ENCODE results near the gene SH3GL1. TPM values are rescaled to one million over a fixed set of nuclear protein-coding genes. Genes with fewer than 3 reads are reported as not detected.

SH3GL1 gene
- total and polyA plus RNA-seq, 10 of the 15 experiments (the other 5 are each of a cell fraction or from before 2014, with no cell fraction given) = 0.93 to 47.4 (median 28.4) TPM

DNA sequence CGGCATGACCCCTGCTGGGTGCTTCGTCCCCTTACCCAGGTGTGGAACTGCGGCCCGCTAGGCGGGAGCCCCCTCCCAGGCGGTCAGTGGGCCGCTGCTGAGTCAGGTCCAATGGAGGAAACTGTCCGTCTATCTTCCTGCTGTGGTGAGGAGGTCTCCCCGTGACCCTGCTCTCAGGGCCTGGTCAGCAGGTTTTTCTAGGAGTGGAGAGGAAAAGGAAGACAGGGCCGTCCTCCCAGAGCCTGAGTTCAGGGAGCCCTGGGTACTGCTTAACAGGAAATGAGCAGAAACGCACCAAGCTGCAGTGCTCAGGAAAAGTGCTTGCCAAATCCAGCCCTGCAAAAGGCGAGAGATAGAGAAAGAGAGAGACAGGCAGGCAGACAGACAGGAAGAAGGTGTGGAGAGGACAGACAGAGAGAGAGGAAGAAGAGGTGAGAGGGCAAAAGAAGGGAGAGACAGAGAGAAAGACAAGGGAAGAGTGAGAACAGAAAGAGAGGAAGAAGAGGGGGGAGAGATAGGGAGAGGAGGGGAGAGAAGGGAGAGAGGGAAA is 10.3 kb downstream of the SH3GL1 start (continued):
- TF ChIP-seq, protein P1, sequence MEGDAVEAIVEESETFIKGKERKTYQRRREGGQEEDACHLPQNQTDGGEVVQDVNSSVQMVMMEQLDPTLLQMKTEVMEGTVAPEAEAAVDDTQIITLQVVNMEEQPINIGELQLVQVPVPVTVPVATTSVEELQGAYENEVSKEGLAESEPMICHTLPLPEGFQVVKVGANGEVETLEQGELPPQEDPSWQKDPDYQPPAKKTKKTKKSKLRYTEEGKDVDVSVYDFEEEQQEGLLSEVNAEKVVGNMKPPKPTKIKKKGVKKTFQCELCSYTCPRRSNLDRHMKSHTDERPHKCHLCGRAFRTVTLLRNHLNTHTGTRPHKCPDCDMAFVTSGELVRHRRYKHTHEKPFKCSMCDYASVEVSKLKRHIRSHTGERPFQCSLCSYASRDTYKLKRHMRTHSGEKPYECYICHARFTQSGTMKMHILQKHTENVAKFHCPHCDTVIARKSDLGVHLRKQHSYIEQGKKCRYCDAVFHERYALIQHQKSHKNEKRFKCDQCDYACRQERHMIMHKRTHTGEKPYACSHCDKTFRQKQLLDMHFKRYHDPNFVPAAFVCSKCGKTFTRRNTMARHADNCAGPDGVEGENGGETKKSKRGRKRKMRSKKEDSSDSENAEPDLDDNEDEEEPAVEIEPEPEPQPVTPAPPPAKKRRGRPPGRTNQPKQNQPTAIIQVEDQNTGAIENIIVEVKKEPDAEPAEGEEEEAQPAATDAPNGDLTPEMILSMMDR (IDR thresholded peaks at IDR 0.05 in 2 of 3, conservative IDR thresholded peaks at IDR 0.05 in 1 of 3; ENCODE audit: control insufficient read depth in 2 of 3, extremely low read depth in 1 of 3, insufficient read depth in 1 of 3, low read depth in 3 of 3, low read length in 3 of 3) = no peak
- TF ChIP-seq CREM (IDR thresholded peaks at IDR 0.05; ENCODE audit: low read depth) (no peak), ZZZ3 (IDR thresholded peaks at IDR 0.05; ENCODE audit: control insufficient read depth, insufficient read length, low read depth) (no peak), PAX5 (IDR thresholded peaks at IDR 0.05; ENCODE audit: borderline replicate concordance, low read depth, low read length) (no peak), KAT2A (conservative IDR thresholded peaks at IDR 0.05; ENCODE audit: control insufficient read depth, low read depth, low read length) (no peak)
- TF ChIP-seq, protein P2, sequence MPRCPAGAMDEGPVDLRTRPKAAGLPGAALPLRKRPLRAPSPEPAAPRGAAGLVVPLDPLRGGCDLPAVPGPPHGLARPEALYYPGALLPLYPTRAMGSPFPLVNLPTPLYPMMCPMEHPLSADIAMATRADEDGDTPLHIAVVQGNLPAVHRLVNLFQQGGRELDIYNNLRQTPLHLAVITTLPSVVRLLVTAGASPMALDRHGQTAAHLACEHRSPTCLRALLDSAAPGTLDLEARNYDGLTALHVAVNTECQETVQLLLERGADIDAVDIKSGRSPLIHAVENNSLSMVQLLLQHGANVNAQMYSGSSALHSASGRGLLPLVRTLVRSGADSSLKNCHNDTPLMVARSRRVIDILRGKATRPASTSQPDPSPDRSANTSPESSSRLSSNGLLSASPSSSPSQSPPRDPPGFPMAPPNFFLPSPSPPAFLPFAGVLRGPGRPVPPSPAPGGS (IDR thresholded peaks at IDR 0.05; ENCODE audit: borderline replicate concordance, insufficient read depth, low read depth, low read length, poor library complexity, severe bottlenecking) = no peak
- TF ChIP-seq, protein P3, sequence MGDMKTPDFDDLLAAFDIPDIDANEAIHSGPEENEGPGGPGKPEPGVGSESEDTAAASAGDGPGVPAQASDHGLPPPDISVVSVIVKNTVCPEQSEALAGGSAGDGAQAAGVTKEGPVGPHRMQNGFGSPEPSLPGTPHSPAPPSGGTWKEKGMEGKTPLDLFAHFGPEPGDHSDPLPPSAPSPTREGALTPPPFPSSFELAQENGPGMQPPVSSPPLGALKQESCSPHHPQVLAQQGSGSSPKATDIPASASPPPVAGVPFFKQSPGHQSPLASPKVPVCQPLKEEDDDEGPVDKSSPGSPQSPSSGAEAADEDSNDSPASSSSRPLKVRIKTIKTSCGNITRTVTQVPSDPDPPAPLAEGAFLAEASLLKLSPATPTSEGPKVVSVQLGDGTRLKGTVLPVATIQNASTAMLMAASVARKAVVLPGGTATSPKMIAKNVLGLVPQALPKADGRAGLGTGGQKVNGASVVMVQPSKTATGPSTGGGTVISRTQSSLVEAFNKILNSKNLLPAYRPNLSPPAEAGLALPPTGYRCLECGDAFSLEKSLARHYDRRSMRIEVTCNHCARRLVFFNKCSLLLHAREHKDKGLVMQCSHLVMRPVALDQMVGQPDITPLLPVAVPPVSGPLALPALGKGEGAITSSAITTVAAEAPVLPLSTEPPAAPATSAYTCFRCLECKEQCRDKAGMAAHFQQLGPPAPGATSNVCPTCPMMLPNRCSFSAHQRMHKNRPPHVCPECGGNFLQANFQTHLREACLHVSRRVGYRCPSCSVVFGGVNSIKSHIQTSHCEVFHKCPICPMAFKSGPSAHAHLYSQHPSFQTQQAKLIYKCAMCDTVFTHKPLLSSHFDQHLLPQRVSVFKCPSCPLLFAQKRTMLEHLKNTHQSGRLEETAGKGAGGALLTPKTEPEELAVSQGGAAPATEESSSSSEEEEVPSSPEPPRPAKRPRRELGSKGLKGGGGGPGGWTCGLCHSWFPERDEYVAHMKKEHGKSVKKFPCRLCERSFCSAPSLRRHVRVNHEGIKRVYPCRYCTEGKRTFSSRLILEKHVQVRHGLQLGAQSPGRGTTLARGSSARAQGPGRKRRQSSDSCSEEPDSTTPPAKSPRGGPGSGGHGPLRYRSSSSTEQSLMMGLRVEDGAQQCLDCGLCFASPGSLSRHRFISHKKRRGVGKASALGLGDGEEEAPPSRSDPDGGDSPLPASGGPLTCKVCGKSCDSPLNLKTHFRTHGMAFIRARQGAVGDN (IDR thresholded peaks at IDR 0.05) = no peak
- TF ChIP-seq, protein P4, sequence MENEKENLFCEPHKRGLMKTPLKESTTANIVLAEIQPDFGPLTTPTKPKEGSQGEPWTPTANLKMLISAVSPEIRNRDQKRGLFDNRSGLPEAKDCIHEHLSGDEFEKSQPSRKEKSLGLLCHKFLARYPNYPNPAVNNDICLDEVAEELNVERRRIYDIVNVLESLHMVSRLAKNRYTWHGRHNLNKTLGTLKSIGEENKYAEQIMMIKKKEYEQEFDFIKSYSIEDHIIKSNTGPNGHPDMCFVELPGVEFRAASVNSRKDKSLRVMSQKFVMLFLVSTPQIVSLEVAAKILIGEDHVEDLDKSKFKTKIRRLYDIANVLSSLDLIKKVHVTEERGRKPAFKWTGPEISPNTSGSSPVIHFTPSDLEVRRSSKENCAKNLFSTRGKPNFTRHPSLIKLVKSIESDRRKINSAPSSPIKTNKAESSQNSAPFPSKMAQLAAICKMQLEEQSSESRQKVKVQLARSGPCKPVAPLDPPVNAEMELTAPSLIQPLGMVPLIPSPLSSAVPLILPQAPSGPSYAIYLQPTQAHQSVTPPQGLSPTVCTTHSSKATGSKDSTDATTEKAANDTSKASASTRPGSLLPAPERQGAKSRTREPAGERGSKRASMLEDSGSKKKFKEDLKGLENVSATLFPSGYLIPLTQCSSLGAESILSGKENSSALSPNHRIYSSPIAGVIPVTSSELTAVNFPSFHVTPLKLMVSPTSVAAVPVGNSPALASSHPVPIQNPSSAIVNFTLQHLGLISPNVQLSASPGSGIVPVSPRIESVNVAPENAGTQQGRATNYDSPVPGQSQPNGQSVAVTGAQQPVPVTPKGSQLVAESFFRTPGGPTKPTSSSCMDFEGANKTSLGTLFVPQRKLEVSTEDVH (IDR thresholded peaks at IDR 0.05; ENCODE audit: low read depth, partially characterized antibody) = no peak
- TF ChIP-seq, protein P5, sequence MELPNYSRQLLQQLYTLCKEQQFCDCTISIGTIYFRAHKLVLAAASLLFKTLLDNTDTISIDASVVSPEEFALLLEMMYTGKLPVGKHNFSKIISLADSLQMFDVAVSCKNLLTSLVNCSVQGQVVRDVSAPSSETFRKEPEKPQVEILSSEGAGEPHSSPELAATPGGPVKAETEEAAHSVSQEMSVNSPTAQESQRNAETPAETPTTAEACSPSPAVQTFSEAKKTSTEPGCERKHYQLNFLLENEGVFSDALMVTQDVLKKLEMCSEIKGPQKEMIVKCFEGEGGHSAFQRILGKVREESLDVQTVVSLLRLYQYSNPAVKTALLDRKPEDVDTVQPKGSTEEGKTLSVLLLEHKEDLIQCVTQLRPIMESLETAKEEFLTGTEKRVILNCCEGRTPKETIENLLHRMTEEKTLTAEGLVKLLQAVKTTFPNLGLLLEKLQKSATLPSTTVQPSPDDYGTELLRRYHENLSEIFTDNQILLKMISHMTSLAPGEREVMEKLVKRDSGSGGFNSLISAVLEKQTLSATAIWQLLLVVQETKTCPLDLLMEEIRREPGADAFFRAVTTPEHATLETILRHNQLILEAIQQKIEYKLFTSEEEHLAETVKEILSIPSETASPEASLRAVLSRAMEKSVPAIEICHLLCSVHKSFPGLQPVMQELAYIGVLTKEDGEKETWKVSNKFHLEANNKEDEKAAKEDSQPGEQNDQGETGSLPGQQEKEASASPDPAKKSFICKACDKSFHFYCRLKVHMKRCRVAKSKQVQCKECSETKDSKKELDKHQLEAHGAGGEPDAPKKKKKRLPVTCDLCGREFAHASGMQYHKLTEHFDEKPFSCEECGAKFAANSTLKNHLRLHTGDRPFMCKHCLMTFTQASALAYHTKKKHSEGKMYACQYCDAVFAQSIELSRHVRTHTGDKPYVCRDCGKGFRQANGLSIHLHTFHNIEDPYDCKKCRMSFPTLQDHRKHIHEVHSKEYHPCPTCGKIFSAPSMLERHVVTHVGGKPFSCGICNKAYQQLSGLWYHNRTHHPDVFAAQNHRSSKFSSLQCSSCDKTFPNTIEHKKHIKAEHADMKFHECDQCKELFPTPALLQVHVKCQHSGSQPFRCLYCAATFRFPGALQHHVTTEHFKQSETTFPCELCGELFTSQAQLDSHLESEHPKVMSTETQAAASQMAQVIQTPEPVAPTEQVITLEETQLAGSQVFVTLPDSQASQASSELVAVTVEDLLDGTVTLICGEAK (IDR thresholded peaks at IDR 0.05; ENCODE audit: borderline replicate concordance) = no peak
